ENCODE data around the gene UBA7. TPM values are rescaled to one million over a fixed set of nuclear protein-coding genes. Genes with fewer than 3 reads are reported as not detected.

UBA7 gene
- total RNA-seq, 1 experiment from 2014 or later: 1.2 TPM

- no peak for TF ChIP-seq AR (CRISPR knock-in tag; IDR thresholded peaks at IDR 0.05)
- no peak for TF ChIP-seq MXD4 (CRISPR knock-in tag; IDR thresholded peaks at IDR 0.05; ENCODE audit: borderline replicate concordance)
- TF ChIP-seq ATF2 (CRISPR knock-in tag; IDR thresholded peaks at IDR 0.05; ENCODE audit: borderline replicate concordance, low read depth): no peak
- no peak for TF ChIP-seq ATF3 (CRISPR knock-in tag; conservative IDR thresholded peaks at IDR 0.05)
- no peak for TF ChIP-seq RORB (CRISPR knock-in tag; IDR thresholded peaks at IDR 0.05)
- no peak for TF ChIP-seq ZSCAN18 (CRISPR knock-in tag; IDR thresholded peaks at IDR 0.05)
- peak; percentile 70; the same call in 1 of the 2 replicates for TF ChIP-seq ESRRA (CRISPR knock-in tag; IDR thresholded peaks at IDR 0.05; ENCODE audit: borderline replicate concordance)
- no peak for TF ChIP-seq FOXJ3 (CRISPR knock-in tag; IDR thresholded peaks at IDR 0.05; ENCODE audit: borderline replicate concordance)
- peak; percentile 42; the same call in 1 of the 2 replicates for TF ChIP-seq ETV6 (CRISPR knock-in tag; IDR thresholded peaks at IDR 0.05)
- no peak for TF ChIP-seq ZNF671 (CRISPR knock-in tag; IDR thresholded peaks at IDR 0.05)
- TF ChIP-seq FOXK1 (CRISPR knock-in tag; IDR thresholded peaks at IDR 0.05): peak; percentile 87; the same call in 1 of the 2 replicates
- TF ChIP-seq ZNF263 (CRISPR knock-in tag; IDR thresholded peaks at IDR 0.05; ENCODE audit: low read depth): no peak
- no peak for TF ChIP-seq NR1H2 (CRISPR knock-in tag; IDR thresholded peaks at IDR 0.05)
- TF ChIP-seq ATF1 (CRISPR knock-in tag; IDR thresholded peaks at IDR 0.05): no peak
- no peak for TF ChIP-seq CTCF (IDR thresholded peaks at IDR 0.05)
- no peak for TF ChIP-seq MYBL2 (CRISPR knock-in tag; IDR thresholded peaks at IDR 0.05)
- TF ChIP-seq MAX (CRISPR knock-in tag; IDR thresholded peaks at IDR 0.05): peak; percentile 98
- 0 out of 2 replicates have a peak, but pooled peaks have one; percentile 16 for TF ChIP-seq CREM (CRISPR knock-in tag; IDR thresholded peaks at IDR 0.05)
- TF ChIP-seq ZNF232 (CRISPR knock-in tag; IDR thresholded peaks at IDR 0.05): no peak
- no peak for TF ChIP-seq ZNF121 (CRISPR knock-in tag; IDR thresholded peaks at IDR 0.05)
- TF ChIP-seq ZNF416 (CRISPR knock-in tag; IDR thresholded peaks at IDR 0.05): no peak
- TF ChIP-seq FOXP4 (CRISPR knock-in tag; IDR thresholded peaks at IDR 0.05): 0 out of 2 replicates have a peak, but pooled peaks have one; percentile 58
- TF ChIP-seq CBFB (CRISPR knock-in tag; IDR thresholded peaks at IDR 0.05; ENCODE audit: low read depth): no peak
- no peak for TF ChIP-seq TEAD4 (CRISPR knock-in tag; IDR thresholded peaks at IDR 0.05)
- TF ChIP-seq GTF2I (CRISPR knock-in tag; conservative IDR thresholded peaks at IDR 0.05): no peak
- TF ChIP-seq JAZF1 (CRISPR knock-in tag; IDR thresholded peaks at IDR 0.05): no peak
- no peak for TF ChIP-seq GRHL2 (CRISPR knock-in tag; IDR thresholded peaks at IDR 0.05; ENCODE audit: insufficient replicate concordance, severe bottlenecking)
- TF ChIP-seq ZBTB21 (CRISPR knock-in tag; IDR thresholded peaks at IDR 0.05; ENCODE audit: borderline replicate concordance): no peak; the same call in 1 of the 2 replicates
- no peak for TF ChIP-seq EMX1 (CRISPR knock-in tag; IDR thresholded peaks at IDR 0.05)
- no peak for TF ChIP-seq HMGA2 (CRISPR knock-in tag; IDR thresholded peaks at IDR 0.05)
- no peak for TF ChIP-seq ZNF219 (CRISPR knock-in tag; IDR thresholded peaks at IDR 0.05; ENCODE audit: borderline replicate concordance)
Observed at GRCh38 chr3:49786357-49787181, 27.2 kb downstream of the UBA7 start, which contains the start of gene IP6K1 (continued).
